OCI-LY7 (cell line): ENCODE results near the gene NOXO1. TPM values are rescaled to one million over a fixed set of nuclear protein-coding genes. Genes with fewer than 3 reads are reported as not detected.

Source experiments
- BruUV-seq: library from RNA; stranded (reverse); fragments of 400-500 nt; replicated peaks from 2 replicates; lab custom pipeline; 2021; lab: Mats Ljungman, UMichigan
- CTCF ChIA-PET: fragments of 300-600 bp; sonication (Branson Sonifier 250); formaldehyde crosslinking; loops from one replicate; lab custom pipeline; 2022; ENCODE audit warnings: antibody characterized with exemption; ENCODE audit not compliant: unreplicated experiment; lab: Charles Lee
- POLR2A ChIA-PET: fragments of 300-600 bp; sonication (Branson Sonifier 250); formaldehyde crosslinking; loops from one replicate; lab custom pipeline; 2022; ENCODE audit warnings: antibody characterized with exemption; lab: Charles Lee
- DNase-seq: peaks from one replicate; pipeline ENCODE4 v3.0.0-alpha.2; 2015; ENCODE audit warnings: low spot score
- H2AFZ ChIP-seq: fragments of 200-600 bp; sonication (generic), shearing (Covaris generic); 2 replicates; pipeline ENCODE4 v1.6.1; 2014; ENCODE audit warnings: mild to moderate bottlenecking, antibody characterized with exemption, low read length, moderate library complexity
- H3K27ac ChIP-seq: fragments of 200-600 bp; sonication (generic); 2 replicates; pipeline ENCODE4 v1.5.1; 2014; ENCODE audit warnings: mixed run types, low read depth, mild to moderate bottlenecking, moderate library complexity, low read length, inconsistent platforms; ENCODE audit not compliant: poor library complexity, severe bottlenecking
- H3K36me3 ChIP-seq: fragments of 200-600 bp; sonication (generic); 2 replicates; pipeline ENCODE4 v1.6.1; 2014; ENCODE audit warnings: mild to moderate bottlenecking, antibody characterized with exemption, low read length, moderate library complexity, mixed read lengths; ENCODE audit not compliant: insufficient read depth
- H3K4me1 ChIP-seq: fragments of 200-600 bp; sonication (generic); 2 replicates; pipeline ENCODE4 v1.5.1; 2014; ENCODE audit warnings: mild to moderate bottlenecking, low read length; ENCODE audit not compliant: insufficient read depth, poor library complexity, severe bottlenecking
- H3K4me2 ChIP-seq: fragments of 200-600 bp; sonication (generic); 2 replicates; pipeline ENCODE4 v1.6.1; 2014; ENCODE audit warnings: mild to moderate bottlenecking, low read length
- H3K4me3 ChIP-seq: fragments of 200-600 bp; sonication (generic); 2 replicates; pipeline ENCODE4 v1.5.1; 2014; ENCODE audit warnings: mild to moderate bottlenecking, low read depth, low read length; ENCODE audit not compliant: poor library complexity, severe bottlenecking
- H3K79me2 ChIP-seq: fragments of 200-600 bp; sonication (generic); 2 replicates; pipeline ENCODE4 v1.6.1; 2016; ENCODE audit warnings: low read depth, mild to moderate bottlenecking, low read length, moderate library complexity, mixed read lengths; ENCODE audit not compliant: insufficient read depth
- H3K9me2 ChIP-seq: fragments of 200-600 bp; sonication (generic); 2 replicates; pipeline ENCODE4 v1.6.1; 2016; ENCODE audit warnings: mild to moderate bottlenecking, low read length, mixed read lengths; ENCODE audit not compliant: insufficient read depth
- H3K9me3 ChIP-seq: fragments of 200-600 bp; sonication (generic); 2 replicates; pipeline ENCODE4 v1.6.1; 2014; ENCODE audit warnings: mild to moderate bottlenecking, mixed run types, low read length, mixed read lengths
- H4K20me1 ChIP-seq: fragments of 200-600 bp; sonication (generic); 2 replicates; pipeline ENCODE4 v1.6.1; 2014; ENCODE audit warnings: mild to moderate bottlenecking, antibody characterized with exemption, low read length, moderate library complexity, mixed read lengths; ENCODE audit not compliant: insufficient read depth
- EZH2phosphoT487 ChIP-seq: fragments of 200-600 bp; sonication (generic); IDR thresholded peaks from 2 replicates; pipeline ENCODE4 v1.6.1; 2018; ENCODE audit warnings: low read depth, borderline replicate concordance, mild to moderate bottlenecking, mixed run types, antibody characterized with exemption, low read length, moderate library complexity, mixed read lengths
- intact Hi-C: fragments of 100-400 bp; cut with micrococcal nuclease; formaldehyde crosslinking; loops from one replicate; pipeline ENCODE4 v1.10.0; 2022; ENCODE audit not compliant: unreplicated experiment
- total RNA-seq, 2 experiments: library from RNA; depleted of rRNA in 1 of 2; stranded (reverse); fragments of >200 nt in 1 of 2; shearing (Covaris generic) in 1 of 2; gene quantifications; 2 replicates each; pipeline ENCODE4 v1.2.3, GENCODE V29; 2014 to 2022
- TF ChIP-seq, protein P1 (sequence below): fragments of 200-600 bp; sonication (generic); conservative IDR thresholded peaks from 2 replicates; pipeline ENCODE4 v1.5.1; 2014; ENCODE audit warnings: mild to moderate bottlenecking, antibody characterized with exemption, low read length, moderate library complexity, mixed read lengths

NOXO1 gene
- total RNA-seq, 2 experiments from 2014 or later = 0.22 to 0.30 TPM

DNA sequence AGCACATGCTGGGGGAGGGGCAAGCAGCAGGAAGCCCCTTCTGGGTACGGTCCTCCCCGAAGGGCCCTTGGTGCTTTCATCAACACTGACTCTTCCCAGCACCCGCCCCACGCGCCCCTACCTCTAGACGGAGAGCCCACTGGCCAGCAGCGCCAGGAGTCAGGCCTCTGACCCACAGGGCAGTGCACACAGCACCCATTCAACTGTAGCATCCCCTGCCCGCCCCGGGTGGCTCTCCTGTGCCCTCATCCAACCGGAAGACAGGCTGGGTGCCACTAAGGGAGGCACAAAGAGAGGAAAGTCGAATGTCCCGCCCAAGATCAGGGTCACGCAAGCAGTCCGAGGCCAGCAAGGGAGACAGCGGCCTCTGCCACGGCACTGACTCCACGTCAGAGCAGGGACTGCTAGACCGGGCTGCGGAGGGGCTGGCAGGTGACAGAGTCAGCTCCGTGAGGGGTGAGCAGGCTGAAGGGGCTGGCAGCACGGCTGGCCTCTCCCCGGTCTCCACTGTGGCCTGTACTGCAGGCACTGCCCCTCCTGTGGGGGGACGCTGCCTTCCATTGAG, 48.1 kb downstream of the NOXO1 start:
- DNase-seq = no peak
- no TSS peak for BruUV-seq
- H3K27ac ChIP-seq = no peak overlapping the region
- H3K79me2 ChIP-seq = no peaks in the 10 kb centered on the region
- no peak overlapping the region for H3K4me3 ChIP-seq
- no peaks in the 10 kb centered on the region for H4K20me1 ChIP-seq
- no peak for TF ChIP-seq EZH2phosphoT487
- H3K36me3 ChIP-seq = no peaks in the 10 kb centered on the region
- no peaks in the 10 kb centered on the region for H3K9me3 ChIP-seq
- ChIA-PET CTCF (no interaction called here), POLR2A (no interaction called here)
- H3K4me2 ChIP-seq = no peak overlapping the region
- intact Hi-C loops = no loop called here
- H3K9me2 ChIP-seq = no peaks in the 10 kb centered on the region
- peaks cover 6% of the 10 kb centered on the region for H3K4me1 ChIP-seq
- no peak overlapping the region for H2AFZ ChIP-seq

DNA sequence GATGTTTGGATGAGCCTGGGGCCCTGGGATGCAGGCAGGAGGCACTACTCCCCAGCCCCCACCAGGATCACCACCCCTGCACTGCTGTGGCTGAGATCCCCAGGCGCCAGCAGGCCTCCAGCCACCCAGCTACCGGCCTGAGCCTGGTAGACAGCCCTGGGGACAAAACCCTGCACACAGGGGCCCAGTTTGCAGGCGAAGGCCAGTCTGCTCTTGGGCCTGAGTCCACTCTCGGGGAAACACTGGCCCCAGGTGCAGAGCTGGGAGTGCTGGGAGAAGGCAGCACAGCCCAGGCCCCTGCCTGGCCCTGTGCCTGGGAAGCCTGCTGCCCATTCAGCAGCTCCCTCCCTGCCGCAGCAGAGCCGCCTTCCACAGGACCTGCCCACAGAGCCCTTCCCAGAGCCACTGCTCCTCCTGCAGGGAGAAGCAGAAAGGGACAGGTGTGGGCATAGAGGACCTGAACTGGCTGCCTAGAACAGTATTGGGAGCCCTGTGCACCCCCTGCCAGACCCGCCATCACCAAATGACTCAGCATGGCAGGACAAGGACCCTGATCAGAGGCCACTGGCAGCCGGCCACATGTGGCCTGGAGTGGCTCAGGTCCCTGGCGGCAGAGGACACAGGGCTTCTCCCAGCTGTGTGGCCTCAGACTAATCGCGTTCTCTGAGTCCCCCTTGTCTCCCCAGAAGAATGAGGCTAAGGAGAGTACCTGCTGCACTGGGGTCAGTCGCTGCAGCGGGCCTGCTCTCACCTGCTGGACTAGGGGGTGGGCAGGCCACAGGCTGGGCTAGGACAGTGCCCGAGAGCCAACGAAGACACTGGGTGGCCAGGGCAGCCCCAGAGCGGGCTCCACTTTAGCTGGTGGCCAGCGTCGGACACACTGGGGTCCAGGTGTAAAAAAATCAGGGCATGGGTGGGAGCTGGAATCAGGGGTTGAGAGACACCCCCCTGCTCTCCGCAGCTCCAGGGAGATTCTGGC, 48.9 kb downstream of the NOXO1 start:
- no peak overlapping the region for H3K27ac ChIP-seq
- TF ChIP-seq, protein P1, sequence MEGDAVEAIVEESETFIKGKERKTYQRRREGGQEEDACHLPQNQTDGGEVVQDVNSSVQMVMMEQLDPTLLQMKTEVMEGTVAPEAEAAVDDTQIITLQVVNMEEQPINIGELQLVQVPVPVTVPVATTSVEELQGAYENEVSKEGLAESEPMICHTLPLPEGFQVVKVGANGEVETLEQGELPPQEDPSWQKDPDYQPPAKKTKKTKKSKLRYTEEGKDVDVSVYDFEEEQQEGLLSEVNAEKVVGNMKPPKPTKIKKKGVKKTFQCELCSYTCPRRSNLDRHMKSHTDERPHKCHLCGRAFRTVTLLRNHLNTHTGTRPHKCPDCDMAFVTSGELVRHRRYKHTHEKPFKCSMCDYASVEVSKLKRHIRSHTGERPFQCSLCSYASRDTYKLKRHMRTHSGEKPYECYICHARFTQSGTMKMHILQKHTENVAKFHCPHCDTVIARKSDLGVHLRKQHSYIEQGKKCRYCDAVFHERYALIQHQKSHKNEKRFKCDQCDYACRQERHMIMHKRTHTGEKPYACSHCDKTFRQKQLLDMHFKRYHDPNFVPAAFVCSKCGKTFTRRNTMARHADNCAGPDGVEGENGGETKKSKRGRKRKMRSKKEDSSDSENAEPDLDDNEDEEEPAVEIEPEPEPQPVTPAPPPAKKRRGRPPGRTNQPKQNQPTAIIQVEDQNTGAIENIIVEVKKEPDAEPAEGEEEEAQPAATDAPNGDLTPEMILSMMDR = no peak
- no peak for TF ChIP-seq EZH2phosphoT487
- CTCF ChIA-PET = no interaction called here

DNA sequence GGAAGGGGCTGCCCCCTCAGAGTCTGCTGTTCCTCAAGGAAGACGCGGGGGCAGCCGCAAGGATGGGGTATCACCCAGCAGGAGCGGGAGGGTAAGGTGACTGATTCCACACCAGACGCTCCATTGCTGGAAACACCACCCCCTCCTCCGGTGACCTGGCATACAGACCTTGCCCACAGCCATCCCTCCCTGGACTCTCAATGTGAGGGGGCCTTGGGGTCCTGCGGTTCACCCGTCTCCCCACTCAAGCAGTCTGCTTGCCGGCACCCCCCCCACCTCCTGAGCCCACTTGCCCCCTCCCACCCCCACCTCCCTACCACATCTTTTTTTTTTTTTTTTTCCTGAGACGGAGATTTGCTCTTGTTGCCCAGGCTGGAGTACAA, 50.9 kb downstream of the NOXO1 start:
- intact Hi-C loops = no loop called here
- H3K79me2 ChIP-seq = no peaks in the 10 kb centered on the region
- no peaks in the 10 kb centered on the region for H3K9me2 ChIP-seq
- H2AFZ ChIP-seq = peak overlapping the region; percentile 71; the same call in 1 of the 2 replicates
- H3K36me3 ChIP-seq = no peaks in the 10 kb centered on the region
- H3K9me3 ChIP-seq = no peaks in the 10 kb centered on the region
- POLR2A ChIA-PET = interaction anchor here (0.6 kb wide), 1 partner anchor 9 kb away, joined by 3 read pairs; no protein-coding TSS in a partner anchor
- H4K20me1 ChIP-seq = no peaks in the 10 kb centered on the region
- no peak overlapping the region for H3K4me3 ChIP-seq
- no peak for DNase-seq
- BruUV-seq = no TSS peak
- TF ChIP-seq EZH2phosphoT487 = no peak
- TF ChIP-seq, protein P1 = no peak
- CTCF ChIA-PET = no interaction called here
- H3K27ac ChIP-seq = no peak overlapping the region
- peaks cover 6% of the 10 kb centered on the region for H3K4me1 ChIP-seq
- no peak overlapping the region for H3K4me2 ChIP-seq

More for the DNA sequence above, 48.9 kb downstream of the NOXO1 start:
- Histone ChIP-seq H3K4me1 (peaks cover 6% of the 10 kb centered on the region), H4K20me1 (no peaks in the 10 kb centered on the region), H3K9me3 (no peaks in the 10 kb centered on the region), H3K36me3 (no peaks in the 10 kb centered on the region), H2AFZ (no peak overlapping the region), H3K4me2 (no peak overlapping the region), H3K9me2 (no peaks in the 10 kb centered on the region), H3K4me3 (no peak overlapping the region), H3K79me2 (no peaks in the 10 kb centered on the region)
- intact Hi-C loops = no loop called here
- no TSS peak for BruUV-seq
- no peak for DNase-seq
- POLR2A ChIA-PET = no interaction called here
